GM10266 (cell line): ENCODE data around the gene AGPS.

Source experiments
- DNase-seq: peaks from one replicate; pipeline ENCODE4 v3.0.0; 2012; ENCODE audit errors: extremely low spot score
- CTCF ChIP-seq: IDR thresholded peaks from 2 replicates; pipeline ENCODE4 v1.5.1; 2012; ENCODE audit warnings: mild to moderate bottlenecking, low read depth; ENCODE audit not compliant: control insufficient read depth, insufficient read depth; ENCODE audit errors: missing control alignments

Gene AGPS

GRCh38 chr2:177393203-177393755 is 706 bp downstream of the AGPS start:
- DNase-seq: peak; percentile 33
- no peak for TF ChIP-seq CTCF

- no peak for TF ChIP-seq CTCF
- no peak for DNase-seq
Measured at GRCh38 chr2:177393824-177394593, 1.4 kb downstream of the AGPS start.

- no peak for TF ChIP-seq CTCF
- no peak for DNase-seq
Measured at GRCh38 chr2:177394594-177394973, 2.0 kb downstream of the AGPS start.

- no peak for DNase-seq
- no peak for TF ChIP-seq CTCF
Measured at GRCh38 chr2:177395351-177396065, 2.9 kb downstream of the AGPS start.

GRCh38 chr2:177396703-177397460 is 4.3 kb downstream of the AGPS start:
- no peak for DNase-seq
- no peak for TF ChIP-seq CTCF

- no peak for TF ChIP-seq CTCF
- DNase-seq: no peak
Measured at GRCh38 chr2:177397481-177398289, 5.1 kb downstream of the AGPS start.
